SK-N-SH (cell line): ENCODE measurements around the gene MAPK14. TPM values are rescaled to one million over a fixed set of nuclear protein-coding genes. Genes with fewer than 3 reads are reported as not detected.

ENCODE experiments used
- CTCF ChIA-PET: fragments of 300-600, 350-600 bp; formaldehyde crosslinking; extraction: SDS; loops from one replicate; lab custom pipeline; 2021; lab: Yijun Ruan, JAX
- POLR2A ChIA-PET: fragments of 350-600 bp; sonication (Branson Sonifier 250); formaldehyde crosslinking; extraction: SDS; loops from one replicate; lab custom pipeline; 2020; ENCODE audit warnings: antibody characterized with exemption, inconsistent platforms; lab: Yijun Ruan, JAX
- DNase-seq: peaks from one replicate; pipeline ENCODE4 v3.0.0; 2012
- H2AFZ ChIP-seq: fragments of 200-600 bp; sonication (generic); 2 replicates; pipeline ENCODE4 v1.8.1; 2016; ENCODE audit warnings: antibody characterized with exemption, mild to moderate bottlenecking, low read depth
- H3F3A ChIP-seq: fragments of 200-600 bp; sonication (generic); replicated peaks from 2 replicates; pipeline ENCODE3; 2016; ENCODE audit warnings: antibody characterized with exemption, mild to moderate bottlenecking; ENCODE audit not compliant: insufficient read depth
- H3K27ac ChIP-seq, 2 experiments: fragments of 200-500 bp in 1 of 2; fragments of 200-600 bp in 1 of 2; sonication (Bioruptor generic) in 1 of 2; sonication (generic), shearing (Covaris generic) in 1 of 2; 2 replicates each; pipeline versions ENCODE4 v1.5.1 to v1.6.1; 2014 to 2016; ENCODE audit warnings: low read depth in 2 of 2, inconsistent platforms in 1 of 2, low read length in 1 of 2, mild to moderate bottlenecking in 1 of 2, mixed read lengths in 1 of 2
- H3K27me3 ChIP-seq: fragments of 200-600 bp; sonication (generic), shearing (Covaris generic); 2 replicates; pipeline ENCODE4 v1.6.1; 2016; ENCODE audit warnings: mixed run types; ENCODE audit not compliant: insufficient read depth
- H3K36me3 ChIP-seq, 2 experiments: fragments of 200-500 bp in 1 of 2; fragments of 200-600 bp in 1 of 2; sonication (Bioruptor generic) in 1 of 2; sonication (generic) in 1 of 2; replicated peaks in 1 of 2; 2 replicates each; pipeline versions ENCODE3 to v1.5.1; 2014 to 2016; ENCODE audit warnings: low read length in 1 of 2, mild to moderate bottlenecking in 1 of 2; ENCODE audit not compliant: insufficient read depth in 2 of 2, control insufficient read depth in 1 of 2
- H3K4me1 ChIP-seq, 2 experiments: fragments of 200-500 bp in 1 of 2; fragments of 200-600 bp in 1 of 2; sonication (Bioruptor generic) in 1 of 2; sonication (generic), shearing (Covaris generic) in 1 of 2; 2 replicates each; pipeline versions ENCODE4 v1.5.1 to v1.6.1; 2014 to 2016; ENCODE audit warnings: low read depth in 1 of 2, low read length in 1 of 2, mixed run types in 1 of 2; ENCODE audit not compliant: insufficient read depth in 2 of 2, control insufficient read depth in 1 of 2
- H3K4me2 ChIP-seq: fragments of 200-600 bp; sonication (generic), shearing (Covaris generic); 2 replicates; pipeline ENCODE4 v1.6.1; 2017; ENCODE audit warnings: mixed run types
- H3K4me3 ChIP-seq, 2 experiments: fragments of 200-500 bp in 1 of 2; fragments of 200-600 bp in 1 of 2; sonication (Bioruptor generic) in 1 of 2; sonication (generic), shearing (Covaris generic) in 1 of 2; 2 replicates each; pipeline versions ENCODE4 v1.5.1 to v1.8.1; 2014 to 2016; ENCODE audit warnings: low read depth in 2 of 2, inconsistent platforms in 1 of 2, low read length in 1 of 2, mild to moderate bottlenecking in 1 of 2, mixed read lengths in 1 of 2, moderate library complexity in 1 of 2
- H3K79me2 ChIP-seq: fragments of 200-600 bp; sonication (generic); 2 replicates; pipeline ENCODE4 v1.8.1; 2017; ENCODE audit warnings: mild to moderate bottlenecking; ENCODE audit not compliant: insufficient read depth
- H3K9ac ChIP-seq: fragments of 200-600 bp; sonication (generic); 2 replicates; pipeline ENCODE4 v1.6.1; 2017; ENCODE audit warnings: mixed run types
- H3K9me2 ChIP-seq: fragments of 200-600 bp; sonication (generic); 2 replicates; pipeline ENCODE4 v1.6.1; 2017; ENCODE audit warnings: mixed run types
- H3K9me3 ChIP-seq: fragments of 200-600 bp; sonication (generic); 2 replicates; pipeline ENCODE4 v1.6.1; 2017; ENCODE audit warnings: mixed run types, mild to moderate bottlenecking, moderate library complexity
- H4K20me1 ChIP-seq: fragments of 200-600 bp; sonication (generic); 2 replicates; pipeline ENCODE4 v1.6.1; 2017; ENCODE audit warnings: mild to moderate bottlenecking, mixed run types; ENCODE audit not compliant: insufficient read depth
- EP300 ChIP-seq, 2 experiments: IDR thresholded peaks; 2 replicates each; pipeline versions ENCODE4 v1.4.0 to v1.6.1; 2012; ENCODE audit warnings: borderline replicate concordance in 1 of 2, low read depth in 1 of 2, low read length in 1 of 2
- FOSL2 ChIP-seq: IDR thresholded peaks from 2 replicates; pipeline ENCODE4 v1.4.0; 2012; ENCODE audit warnings: low read depth, mild to moderate bottlenecking, moderate library complexity, borderline replicate concordance
- GABPA ChIP-seq: IDR thresholded peaks from 2 replicates; pipeline ENCODE4 v1.4.0; 2012; ENCODE audit warnings: low read depth, mild to moderate bottlenecking
- GATA2 ChIP-seq: sonication (generic); formaldehyde crosslinking; IDR thresholded peaks from 2 replicates; pipeline ENCODE4 v1.5.0; 2020; ENCODE audit warnings: mild to moderate bottlenecking, missing genetic modification reagents
- POLR2AphosphoS5 ChIP-seq: IDR thresholded peaks from 2 replicates; pipeline ENCODE4 v1.6.1; 2012; ENCODE audit warnings: low read depth, low read length
- TEAD4 ChIP-seq: IDR thresholded peaks from 2 replicates; pipeline ENCODE4 v1.4.0; 2012; ENCODE audit warnings: mild to moderate bottlenecking, borderline replicate concordance; ENCODE audit not compliant: insufficient read depth
- WGBS: methylation state at CpG from one replicate; pipeline ENCODE4 v1.1.6; 2017; ENCODE audit warnings: low lambda C conversion rate; 5-methylcytosine and 5-hydroxymethylcytosine counted together
- polyA plus RNA-seq, 3 experiments: library from polyadenylated mRNA; depleted of rRNA; stranded (reverse); fragments of >200 nt; gene quantifications; 2 replicates each; pipeline ENCODE4 v1.2.3, GENCODE V29; 2012
- TF ChIP-seq, protein P1 (sequence below): fragments of 150-350 bp; IDR thresholded peaks from 2 replicates; pipeline ENCODE4 v1.6.1; 2016; ENCODE audit warnings: mild to moderate bottlenecking, low read depth, low read length
- TF ChIP-seq, protein P2 (sequence below): IDR thresholded peaks from 2 replicates; pipeline ENCODE4 v1.4.0; 2012; ENCODE audit warnings: low read depth, borderline replicate concordance
- TF ChIP-seq, protein P3 (sequence below): IDR thresholded peaks from 2 replicates; pipeline ENCODE4; 2012

MAPK14 gene
- polyA plus RNA-seq, 1 of the 3 experiments (the other 2 are of a cell fraction) = 19.8 TPM

DNA sequence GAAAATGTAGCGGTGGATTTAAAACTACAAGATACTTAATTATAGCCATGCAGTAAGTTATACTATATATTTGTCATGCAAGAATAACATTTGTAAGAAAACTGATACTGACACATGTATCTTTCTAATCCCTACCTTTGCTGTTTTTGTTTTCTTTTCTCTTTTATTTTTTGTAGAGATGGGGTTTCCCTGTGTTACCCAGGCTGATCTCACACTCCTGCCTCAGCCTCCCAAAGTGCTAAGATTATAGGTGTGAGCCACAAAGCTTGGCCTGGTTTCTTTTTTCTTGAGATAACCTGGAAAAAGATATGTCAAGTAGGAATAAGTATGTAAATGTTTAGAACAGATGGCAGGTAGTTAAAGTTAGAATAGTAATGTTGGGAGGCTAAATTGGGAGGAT lies 44.1 kb downstream of the MAPK14 start:
- no peak overlapping the region for H3K27ac ChIP-seq
- 98% methylated on average over 1 of the region's 1 CpG for WGBS
- H3K79me2 ChIP-seq = peaks cover 66% of the 10 kb centered on the region
- peaks cover 38% of the 10 kb centered on the region for H4K20me1 ChIP-seq
- H3K27me3 ChIP-seq = no peaks in the 10 kb centered on the region
- H3K9me2 ChIP-seq = no peaks in the 10 kb centered on the region
- no peak overlapping the region for H3K4me2 ChIP-seq
- H3K4me3 ChIP-seq = no peak overlapping the region
- POLR2A ChIA-PET = no interaction called here
- no peaks in the 10 kb centered on the region for H3K9me3 ChIP-seq
- H3K36me3 ChIP-seq = peaks cover 11 to 28% of the 10 kb centered on the region in 2 experiments
- H3F3A ChIP-seq = peaks cover 3% of the 10 kb centered on the region
- peaks cover 0 to 9% of the 10 kb centered on the region in 2 experiments; a peak in 2 of 4 replicates for H3K4me1 ChIP-seq
- CTCF ChIA-PET = interaction anchor here (0.9 to 3.7 kb wide), 2 partner anchors 23 to 44 kb away, joined by 3 to 16 read pairs; partner anchors contain the start of gene MAPK14
- no peak overlapping the region for H3K9ac ChIP-seq
- no peak overlapping the region for H2AFZ ChIP-seq
- TF ChIP-seq, protein P1, sequence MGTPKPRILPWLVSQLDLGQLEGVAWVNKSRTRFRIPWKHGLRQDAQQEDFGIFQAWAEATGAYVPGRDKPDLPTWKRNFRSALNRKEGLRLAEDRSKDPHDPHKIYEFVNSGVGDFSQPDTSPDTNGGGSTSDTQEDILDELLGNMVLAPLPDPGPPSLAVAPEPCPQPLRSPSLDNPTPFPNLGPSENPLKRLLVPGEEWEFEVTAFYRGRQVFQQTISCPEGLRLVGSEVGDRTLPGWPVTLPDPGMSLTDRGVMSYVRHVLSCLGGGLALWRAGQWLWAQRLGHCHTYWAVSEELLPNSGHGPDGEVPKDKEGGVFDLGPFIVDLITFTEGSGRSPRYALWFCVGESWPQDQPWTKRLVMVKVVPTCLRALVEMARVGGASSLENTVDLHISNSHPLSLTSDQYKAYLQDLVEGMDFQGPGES = no peak
- no peak for TF ChIP-seq EP300 (IDR thresholded peaks at IDR 0.05; ENCODE audit: borderline replicate concordance in 1 of 2, low read depth in 1 of 2, low read length in 1 of 2)
- TF ChIP-seq GATA2 (CRISPR knock-in tag) = no peak
- TF ChIP-seq, protein P2, sequence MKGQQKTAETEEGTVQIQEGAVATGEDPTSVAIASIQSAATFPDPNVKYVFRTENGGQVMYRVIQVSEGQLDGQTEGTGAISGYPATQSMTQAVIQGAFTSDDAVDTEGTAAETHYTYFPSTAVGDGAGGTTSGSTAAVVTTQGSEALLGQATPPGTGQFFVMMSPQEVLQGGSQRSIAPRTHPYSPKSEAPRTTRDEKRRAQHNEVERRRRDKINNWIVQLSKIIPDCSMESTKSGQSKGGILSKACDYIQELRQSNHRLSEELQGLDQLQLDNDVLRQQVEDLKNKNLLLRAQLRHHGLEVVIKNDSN = no peak
- no peak for TF ChIP-seq GABPA
- TF ChIP-seq, protein P3, sequence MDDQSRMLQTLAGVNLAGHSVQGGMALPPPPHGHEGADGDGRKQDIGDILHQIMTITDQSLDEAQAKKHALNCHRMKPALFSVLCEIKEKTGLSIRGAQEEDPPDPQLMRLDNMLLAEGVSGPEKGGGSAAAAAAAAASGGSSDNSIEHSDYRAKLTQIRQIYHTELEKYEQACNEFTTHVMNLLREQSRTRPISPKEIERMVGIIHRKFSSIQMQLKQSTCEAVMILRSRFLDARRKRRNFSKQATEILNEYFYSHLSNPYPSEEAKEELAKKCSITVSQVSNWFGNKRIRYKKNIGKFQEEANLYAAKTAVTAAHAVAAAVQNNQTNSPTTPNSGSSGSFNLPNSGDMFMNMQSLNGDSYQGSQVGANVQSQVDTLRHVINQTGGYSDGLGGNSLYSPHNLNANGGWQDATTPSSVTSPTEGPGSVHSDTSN = no peak
- no peak for DNase-seq

DNA sequence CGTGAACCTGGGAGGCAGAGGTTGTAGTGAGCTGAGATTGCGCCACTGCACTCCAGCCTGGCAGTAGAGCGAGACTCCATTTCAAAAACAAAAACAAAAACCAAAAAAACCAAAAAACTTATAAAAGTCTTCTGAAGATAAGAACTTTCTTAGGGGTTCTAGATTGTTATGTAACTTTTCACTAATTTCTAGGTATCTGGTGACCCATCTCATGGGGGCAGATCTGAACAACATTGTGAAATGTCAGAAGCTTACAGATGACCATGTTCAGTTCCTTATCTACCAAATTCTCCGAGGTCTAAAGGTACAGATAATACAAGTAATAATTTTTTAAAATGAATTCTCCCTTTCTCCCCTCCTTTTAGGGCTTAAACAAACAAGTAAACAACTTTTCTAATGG lies 45.1 kb downstream of the MAPK14 start:
- H3K9me3 ChIP-seq = no peaks in the 10 kb centered on the region
- peaks cover 58% of the 10 kb centered on the region for H3K79me2 ChIP-seq
- no peaks in the 10 kb centered on the region; a peak in 1 of 4 replicates for H3K4me1 ChIP-seq
- 97% methylated on average over 4 of the region's 4 CpGs for WGBS
- no peaks in the 10 kb centered on the region for H3K27me3 ChIP-seq
- no peak overlapping the region for H3K4me3 ChIP-seq
- peaks cover 28% of the 10 kb centered on the region for H4K20me1 ChIP-seq
- H3K4me2 ChIP-seq = no peak overlapping the region
- TF ChIP-seq POLR2AphosphoS5 = no peak
- no peak for TF ChIP-seq TEAD4
- no peak for TF ChIP-seq FOSL2
- H2AFZ ChIP-seq = no peak overlapping the region
- no peaks in the 10 kb centered on the region for H3F3A ChIP-seq
- ChIA-PET POLR2A (interaction anchor here (1.2 kb wide), 1 partner anchor 45 kb away, joined by 3 read pairs; the partner anchor contains the start of gene MAPK14), CTCF (interaction anchor here (1.0 to 3.7 kb wide), 4 partner anchors 10 to 269 kb away, joined by 3 to 19 read pairs (median 11); no protein-coding TSS in a partner anchor)
- H3K27ac ChIP-seq = no peak overlapping the region
- H3K9me2 ChIP-seq = no peaks in the 10 kb centered on the region
- peaks cover 14 to 29% of the 10 kb centered on the region in 2 experiments for H3K36me3 ChIP-seq
- no peak for DNase-seq
- H3K9ac ChIP-seq = no peak overlapping the region
